GM19238 (cell line): ENCODE results near the gene CDYL2.
"Not testable (repeated sequence)": the region's sequence is repeated elsewhere in the genome, so short reads cannot be mapped to it uniquely, and the experiment has no call there.

Experiments
- DNase-seq: peaks from one replicate; pipeline ENCODE4 v3.0.0; 2011; ENCODE audit warnings: low spot score; ENCODE audit not compliant: insufficient read length

Gene CDYL2

GRCh38 chr16:80672379-80672778, 132.0 kb downstream of the CDYL2 start:
- DNase-seq, result no peak

- DNase-seq, result peak; percentile 32
Observed at GRCh38 chr16:80671281-80671849, 133.0 kb downstream of the CDYL2 start.

- DNase-seq, result no peak
Observed at GRCh38 chr16:80670170-80670865, 134.1 kb downstream of the CDYL2 start.

- no peak for DNase-seq
Observed at GRCh38 chr16:80669673-80670072, 134.7 kb downstream of the CDYL2 start.

- no peak for DNase-seq
Observed at GRCh38 chr16:80667925-80668324, 136.5 kb downstream of the CDYL2 start.

GRCh38 chr16:80667251-80667560, 137.2 kb downstream of the CDYL2 start:
- DNase-seq, result no peak

GRCh38 chr16:80666378-80667250, 137.8 kb downstream of the CDYL2 start:
- no peak for DNase-seq

- no peak for DNase-seq
Observed at GRCh38 chr16:80665356-80665755, 139.0 kb downstream of the CDYL2 start.

- no peak for DNase-seq
Observed at GRCh38 chr16:80664786-80665185, 139.6 kb downstream of the CDYL2 start.

GRCh38 chr16:80664226-80664625, 140.2 kb downstream of the CDYL2 start:
- no peak for DNase-seq

GRCh38 chr16:80663078-80663477, 141.3 kb downstream of the CDYL2 start:
- DNase-seq, result no peak

- DNase-seq, result no peak
Observed at GRCh38 chr16:80659865-80660264, 144.5 kb downstream of the CDYL2 start.

GRCh38 chr16:80656711-80657150, 147.7 kb downstream of the CDYL2 start:
- DNase-seq, result peak; percentile 18

GRCh38 chr16:80656161-80656560, 148.2 kb downstream of the CDYL2 start:
- DNase-seq, result no peak

- DNase-seq, result no peak
Observed at GRCh38 chr16:80655751-80656150, 148.6 kb downstream of the CDYL2 start.

GRCh38 chr16:80654094-80654862, 150.1 kb downstream of the CDYL2 start:
- DNase-seq, result no peak

- no peak for DNase-seq
Observed at GRCh38 chr16:80652441-80652840, 152.0 kb downstream of the CDYL2 start.

- not testable (repeated sequence) for DNase-seq
Observed at GRCh38 chr16:80650281-80650680, 154.1 kb downstream of the CDYL2 start.

GRCh38 chr16:80640316-80640715, 164.1 kb downstream of the CDYL2 start:
- DNase-seq, result no peak

GRCh38 chr16:80639636-80640035, 164.8 kb downstream of the CDYL2 start:
- no peak for DNase-seq

- DNase-seq, result no peak
Observed at GRCh38 chr16:80637621-80638020, 166.8 kb downstream of the CDYL2 start.

GRCh38 chr16:80631581-80631980, 172.8 kb downstream of the CDYL2 start:
- DNase-seq, result no peak
